ENCODE data around the gene DCC. TPM values are rescaled to one million over a fixed set of nuclear protein-coding genes. Genes with fewer than 3 reads are reported as not detected.

The DCC gene
- total and polyA plus RNA-seq, 5 donors from 2014 or later = not detected

DNA sequence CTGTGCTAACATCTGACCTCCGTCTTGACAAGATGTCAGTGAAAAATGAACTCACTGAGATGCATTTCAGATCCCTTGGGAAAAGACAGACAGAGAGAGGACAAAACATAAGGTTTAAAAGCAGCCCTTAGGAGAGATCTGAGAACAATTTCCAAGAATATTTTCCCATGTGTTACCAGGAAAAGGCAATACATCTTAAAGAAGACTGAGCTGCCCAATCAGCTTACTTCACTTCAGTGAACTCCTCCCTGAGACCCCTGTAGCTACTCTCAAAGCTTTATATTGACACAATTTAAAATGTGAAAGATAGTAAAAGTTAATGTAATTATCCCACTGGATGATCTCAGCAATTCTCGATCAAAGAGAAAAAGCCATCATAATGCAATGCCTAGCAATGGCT, 505.0 kb downstream of the DCC start:
- peaks cover 0 to 10% (median 4%) of the 10 kb centered on the region in 7 donors for H3K9me3 Mint-ChIP-seq

DNA sequence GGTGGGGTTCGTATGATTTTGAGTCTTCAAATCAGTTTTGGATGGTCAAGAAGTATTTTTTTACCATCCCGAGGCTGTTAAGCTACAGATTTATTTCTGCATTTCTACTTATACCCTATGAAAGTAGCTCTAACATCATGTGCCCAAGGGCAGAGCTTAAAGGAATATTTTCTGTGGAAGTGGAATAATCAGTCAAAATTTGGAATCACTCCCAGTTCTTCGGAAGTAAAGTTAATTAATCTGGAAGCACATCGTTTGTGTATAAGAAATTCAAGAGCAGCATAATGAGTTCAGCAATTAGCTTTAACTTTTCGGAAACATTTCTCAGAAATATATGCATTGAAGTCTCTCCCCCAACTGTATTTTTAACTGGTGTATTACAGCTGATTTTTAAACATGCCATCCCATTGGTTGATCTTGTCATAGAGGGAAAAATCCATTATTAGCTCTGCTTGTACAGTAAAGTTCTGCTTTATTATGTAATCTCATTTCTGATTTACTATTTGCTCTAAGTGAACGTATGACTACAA, 510.1 kb downstream of the DCC start:
- ATAC-seq (ENCODE audit: low read depth in 2 of 2) (no peak), DNase-seq (no peak)
- H3K27ac Mint-ChIP-seq = no peak overlapping the region
- Histone ChIP-seq H3K4me1 (ENCODE audit: control insufficient read depth, insufficient read depth, low read length, poor library complexity, severe bottlenecking) (no peaks in the 10 kb centered on the region), H3K27ac (ENCODE audit: insufficient read depth, low read length, poor library complexity, severe bottlenecking) (no peak overlapping the region), H3K9me3 (ENCODE audit: control insufficient read depth in 2 of 2, low read length in 2 of 2) (no peaks in the 10 kb centered on the region), H3K27me3 (ENCODE audit: control insufficient read depth, insufficient read depth, low read length) (no peaks in the 10 kb centered on the region), H3K4me3 (ENCODE audit: low read depth, low read length) (no peak overlapping the region), H3K36me3 (ENCODE audit: control insufficient read depth, insufficient read depth, low read length) (no peaks in the 10 kb centered on the region)
- H3K36me3 Mint-ChIP-seq = no peaks in the 10 kb centered on the region
- H3K4me3 Mint-ChIP-seq = no peak overlapping the region
- H3K27me3 Mint-ChIP-seq = no peaks in the 10 kb centered on the region
- H3K4me1 Mint-ChIP-seq = no peaks in the 10 kb centered on the region
- peaks cover 0 to 11% (median 4%) of the 10 kb centered on the region in 7 donors for H3K9me3 Mint-ChIP-seq

More for the DNA sequence above, 505.0 kb downstream of the DCC start:
- Histone ChIP-seq H3K27me3 (ENCODE audit: control insufficient read depth, insufficient read depth, low read length) (no peaks in the 10 kb centered on the region), H3K4me1 (ENCODE audit: control insufficient read depth, insufficient read depth, low read length, poor library complexity, severe bottlenecking) (no peaks in the 10 kb centered on the region), H3K36me3 (ENCODE audit: control insufficient read depth, insufficient read depth, low read length) (no peaks in the 10 kb centered on the region), H3K27ac (ENCODE audit: insufficient read depth, low read length, poor library complexity, severe bottlenecking) (no peak overlapping the region), H3K4me3 (ENCODE audit: low read depth, low read length) (no peak overlapping the region), H3K9me3 (ENCODE audit: control insufficient read depth in 2 of 2, low read length in 2 of 2) (no peaks in the 10 kb centered on the region)
- Mint-ChIP-seq H3K4me1 (no peaks in the 10 kb centered on the region), H3K4me3 (no peak overlapping the region), H3K36me3 (no peaks in the 10 kb centered on the region), H3K27ac (no peak overlapping the region), H3K27me3 (no peaks in the 10 kb centered on the region)
- no peak for ATAC-seq (ENCODE audit: low read depth in 2 of 2)
- no peak for DNase-seq

DNA sequence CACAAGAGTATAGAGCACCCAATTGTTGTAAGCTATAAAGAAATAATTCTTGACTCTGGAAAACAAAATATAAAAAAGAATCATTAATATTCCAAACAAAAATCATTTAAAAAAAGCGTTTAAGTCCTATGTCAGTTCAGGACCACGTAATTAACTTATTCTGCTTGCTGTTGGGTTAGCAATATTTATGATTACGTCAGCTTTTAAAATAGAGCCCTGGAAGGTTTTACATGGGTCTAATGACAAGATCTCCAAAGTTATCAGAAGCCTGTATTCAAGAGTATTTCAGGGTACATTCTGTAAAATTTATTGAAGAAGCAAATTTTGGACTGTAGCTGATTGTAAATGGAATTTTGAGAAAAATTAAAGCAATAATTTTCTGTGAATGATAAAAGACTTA, 521.6 kb downstream of the DCC start:
- H3K27me3 Mint-ChIP-seq = no peaks in the 10 kb centered on the region
- no peak for ATAC-seq (ENCODE audit: low read depth in 2 of 2)
- H3K9me3 Mint-ChIP-seq = peaks cover 0 to 10% (median 2%) of the 10 kb centered on the region in 7 donors
- H3K36me3 Mint-ChIP-seq = no peaks in the 10 kb centered on the region
- Histone ChIP-seq H3K9me3 (ENCODE audit: control insufficient read depth in 2 of 2, low read length in 2 of 2) (peaks cover 0 to 2% of the 10 kb centered on the region in 2 experiments), H3K27ac (ENCODE audit: insufficient read depth, low read length, poor library complexity, severe bottlenecking) (no peak overlapping the region), H3K27me3 (ENCODE audit: control insufficient read depth, insufficient read depth, low read length) (no peaks in the 10 kb centered on the region), H3K36me3 (ENCODE audit: control insufficient read depth, insufficient read depth, low read length) (no peaks in the 10 kb centered on the region), H3K4me1 (ENCODE audit: control insufficient read depth, insufficient read depth, low read length, poor library complexity, severe bottlenecking) (no peaks in the 10 kb centered on the region), H3K4me3 (ENCODE audit: low read depth, low read length) (no peak overlapping the region)
- DNase-seq = no peak
- H3K4me1 Mint-ChIP-seq = no peaks in the 10 kb centered on the region
- H3K4me3 Mint-ChIP-seq = no peak overlapping the region
- H3K27ac Mint-ChIP-seq = no peak overlapping the region

DNA sequence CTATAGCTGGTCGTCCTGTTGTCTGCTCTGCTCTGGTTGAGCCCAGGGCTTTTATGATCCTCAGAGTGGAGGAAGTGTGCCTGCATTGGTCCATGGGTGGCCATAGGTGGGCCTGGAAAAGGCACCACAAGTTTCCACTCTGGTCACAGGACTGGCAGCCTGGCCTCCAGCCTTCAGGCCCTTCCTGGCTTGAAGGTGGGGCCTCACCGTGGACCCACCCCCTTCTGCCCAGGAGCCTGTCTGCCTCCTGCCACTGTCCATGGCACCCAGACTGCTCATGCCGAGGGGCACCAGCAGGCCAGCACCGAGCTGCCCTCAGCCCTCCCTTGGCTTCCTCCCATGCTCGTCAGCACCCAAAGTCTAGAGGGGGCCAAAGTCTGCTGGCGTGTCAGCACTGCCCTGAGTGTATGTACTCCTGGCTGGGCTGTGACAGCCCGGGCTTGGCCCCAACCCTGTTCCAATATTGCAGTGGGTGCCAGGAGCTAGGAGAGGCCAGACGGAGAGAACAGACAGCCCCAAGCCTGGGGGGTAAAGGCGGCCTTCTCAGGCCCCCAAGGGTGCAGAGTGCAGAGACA, 529.4 kb downstream of the DCC start:
- no peak overlapping the region for H3K27ac Mint-ChIP-seq
- no peaks in the 10 kb centered on the region for H3K36me3 Mint-ChIP-seq
- Histone ChIP-seq H3K9me3 (ENCODE audit: control insufficient read depth in 2 of 2, low read length in 2 of 2) (peaks cover 0 to 13% of the 10 kb centered on the region in 2 experiments), H3K4me3 (ENCODE audit: low read depth, low read length) (no peak overlapping the region), H3K36me3 (ENCODE audit: control insufficient read depth, insufficient read depth, low read length) (no peaks in the 10 kb centered on the region), H3K27ac (ENCODE audit: insufficient read depth, low read length, poor library complexity, severe bottlenecking) (no peak overlapping the region), H3K4me1 (ENCODE audit: control insufficient read depth, insufficient read depth, low read length, poor library complexity, severe bottlenecking) (no peaks in the 10 kb centered on the region), H3K27me3 (ENCODE audit: control insufficient read depth, insufficient read depth, low read length) (no peaks in the 10 kb centered on the region)
- DNase-seq = no peak
- no peaks in the 10 kb centered on the region for H3K4me1 Mint-ChIP-seq
- no peaks in the 10 kb centered on the region for H3K27me3 Mint-ChIP-seq
- peaks cover 2 to 11% (median 4%) of the 10 kb centered on the region in 7 donors for H3K9me3 Mint-ChIP-seq
- no peak overlapping the region for H3K4me3 Mint-ChIP-seq
- no peak for ATAC-seq (ENCODE audit: low read depth in 2 of 2)

DNA sequence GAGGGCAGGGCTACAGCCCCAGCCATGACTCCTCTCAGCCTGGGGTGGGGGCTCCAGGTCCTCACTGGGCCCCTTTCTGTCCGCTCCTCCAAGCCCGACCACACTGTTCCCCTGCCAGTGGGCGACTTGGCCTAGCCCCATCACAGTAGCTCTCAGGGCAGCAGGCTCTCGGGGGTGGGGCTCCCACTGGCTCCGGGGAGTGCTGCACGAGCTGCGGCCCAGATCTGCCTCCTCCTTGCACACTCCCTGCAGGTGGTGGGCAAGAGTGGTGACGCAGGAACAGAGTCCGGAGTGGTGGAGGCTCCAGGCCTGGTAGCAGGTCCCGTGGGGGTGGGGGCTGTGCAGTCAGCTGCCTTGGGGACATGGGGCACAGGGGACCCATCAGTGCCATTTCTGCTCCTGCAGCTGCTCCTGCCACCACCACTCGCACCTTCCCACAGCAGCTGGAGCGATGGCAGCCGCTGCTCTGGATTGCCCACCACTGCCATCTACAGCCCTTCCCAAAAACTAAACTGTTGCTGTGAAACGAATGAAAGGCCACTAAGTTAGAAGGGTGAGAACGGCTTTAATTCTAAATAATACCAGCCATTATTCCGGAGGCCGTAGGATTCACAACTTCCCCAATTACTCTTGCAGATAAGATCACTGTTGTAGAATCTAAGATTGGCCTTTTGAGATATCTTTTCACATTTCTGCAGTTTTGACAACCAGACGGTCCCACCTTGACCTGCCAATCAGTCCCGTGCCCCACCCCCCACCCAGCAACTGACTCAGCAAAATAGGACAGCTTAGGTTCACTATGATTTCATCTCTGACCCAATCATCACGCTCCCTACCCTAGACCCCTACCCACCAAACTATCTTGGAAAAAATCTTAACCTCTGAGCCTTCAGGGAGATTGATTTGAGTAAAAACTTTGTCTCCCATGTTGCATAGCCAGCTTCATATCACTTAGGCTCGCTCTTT, 530.2 kb downstream of the DCC start:
- H3K27me3 ChIP-seq (ENCODE audit: control insufficient read depth, insufficient read depth, low read length) = no peaks in the 10 kb centered on the region
- no peak overlapping the region for H3K4me3 ChIP-seq (ENCODE audit: low read depth, low read length)
- ATAC-seq (ENCODE audit: low read depth in 2 of 2) (no peak), DNase-seq (no peak)
- H3K27ac ChIP-seq (ENCODE audit: insufficient read depth, low read length, poor library complexity, severe bottlenecking) = no peak overlapping the region
- Mint-ChIP-seq H3K27ac (no peak overlapping the region), H3K4me3 (no peak overlapping the region), H3K9me3 (peaks cover 2 to 13% (median 5%) of the 10 kb centered on the region in 7 donors), H3K4me1 (no peaks in the 10 kb centered on the region), H3K36me3 (no peaks in the 10 kb centered on the region), H3K27me3 (no peaks in the 10 kb centered on the region)
- H3K36me3 ChIP-seq (ENCODE audit: control insufficient read depth, insufficient read depth, low read length) = no peaks in the 10 kb centered on the region
- H3K9me3 ChIP-seq (ENCODE audit: control insufficient read depth in 2 of 2, low read length in 2 of 2) = peaks cover 0 to 13% of the 10 kb centered on the region in 2 experiments
- H3K4me1 ChIP-seq (ENCODE audit: control insufficient read depth, insufficient read depth, low read length, poor library complexity, severe bottlenecking) = no peaks in the 10 kb centered on the region

DNA sequence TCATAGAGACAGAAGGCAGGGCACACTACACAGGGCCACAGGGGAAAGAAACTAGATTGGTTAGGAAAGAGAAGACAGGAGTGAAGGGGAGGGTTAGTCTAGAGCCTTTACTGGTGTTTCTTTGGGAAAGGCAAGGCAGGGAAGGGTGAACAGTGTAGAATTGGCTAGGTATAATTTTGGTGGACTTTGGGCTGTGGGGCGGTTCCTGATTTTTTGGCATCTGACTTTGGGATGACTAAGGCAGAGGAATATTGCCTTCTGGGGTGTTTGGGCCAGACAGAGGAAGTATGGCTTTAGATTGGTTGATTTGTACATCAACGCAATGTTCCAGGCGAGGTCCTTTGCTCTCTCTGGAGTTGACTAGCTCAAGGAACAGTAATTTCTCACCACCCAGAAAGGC, 534.8 kb downstream of the DCC start:
- H3K36me3 Mint-ChIP-seq = no peaks in the 10 kb centered on the region
- Histone ChIP-seq H3K9me3 (ENCODE audit: control insufficient read depth in 2 of 2, low read length in 2 of 2) (peaks cover 0 to 3% of the 10 kb centered on the region in 2 experiments), H3K36me3 (ENCODE audit: control insufficient read depth, insufficient read depth, low read length) (no peaks in the 10 kb centered on the region), H3K27ac (ENCODE audit: insufficient read depth, low read length, poor library complexity, severe bottlenecking) (no peak overlapping the region), H3K4me3 (ENCODE audit: low read depth, low read length) (no peak overlapping the region), H3K4me1 (ENCODE audit: control insufficient read depth, insufficient read depth, low read length, poor library complexity, severe bottlenecking) (no peaks in the 10 kb centered on the region), H3K27me3 (ENCODE audit: control insufficient read depth, insufficient read depth, low read length) (no peaks in the 10 kb centered on the region)
- H3K9me3 Mint-ChIP-seq = peaks cover 2 to 18% (median 5%) of the 10 kb centered on the region in 7 donors
- DNase-seq = no peak
- ATAC-seq (ENCODE audit: low read depth in 2 of 2) = no peak
- no peaks in the 10 kb centered on the region for H3K27me3 Mint-ChIP-seq
- no peak overlapping the region for H3K27ac Mint-ChIP-seq
- H3K4me1 Mint-ChIP-seq = no peaks in the 10 kb centered on the region
- no peak overlapping the region for H3K4me3 Mint-ChIP-seq

DNA sequence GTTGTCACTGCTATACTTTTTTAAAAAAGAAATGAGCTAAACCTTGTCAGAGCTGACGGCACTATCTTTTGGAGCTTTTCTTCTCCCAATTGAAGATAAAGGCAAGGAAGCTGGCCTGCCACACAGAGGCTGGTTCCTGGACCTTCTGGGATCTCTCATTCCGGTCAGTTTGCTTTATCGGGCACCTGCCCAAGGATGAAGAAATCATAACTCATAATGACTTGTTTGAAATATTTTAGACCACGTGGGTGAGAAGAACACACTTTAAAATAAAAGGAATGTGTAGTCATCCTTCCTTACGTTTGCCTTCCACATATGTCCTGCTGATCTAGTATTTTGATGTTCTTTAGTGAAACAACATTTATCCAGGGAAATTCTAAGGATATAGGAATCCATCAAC, 535.7 kb downstream of the DCC start:
- ATAC-seq (ENCODE audit: low read depth in 2 of 2) = no peak
- no peak overlapping the region for H3K27ac Mint-ChIP-seq

More for the DNA sequence above, 535.7 kb downstream of the DCC start:
- Histone ChIP-seq H3K9me3 (ENCODE audit: control insufficient read depth in 2 of 2, low read length in 2 of 2) (no peaks in the 10 kb centered on the region), H3K27ac (ENCODE audit: insufficient read depth, low read length, poor library complexity, severe bottlenecking) (no peak overlapping the region), H3K36me3 (ENCODE audit: control insufficient read depth, insufficient read depth, low read length) (no peaks in the 10 kb centered on the region), H3K27me3 (ENCODE audit: control insufficient read depth, insufficient read depth, low read length) (no peaks in the 10 kb centered on the region), H3K4me3 (ENCODE audit: low read depth, low read length) (no peak overlapping the region), H3K4me1 (ENCODE audit: control insufficient read depth, insufficient read depth, low read length, poor library complexity, severe bottlenecking) (no peaks in the 10 kb centered on the region)
- Mint-ChIP-seq H3K9me3 (peaks cover 4 to 18% (median 8%) of the 10 kb centered on the region in 7 donors), H3K36me3 (no peaks in the 10 kb centered on the region), H3K4me1 (no peaks in the 10 kb centered on the region), H3K4me3 (no peak overlapping the region), H3K27me3 (no peaks in the 10 kb centered on the region)
- no peak for DNase-seq
